ENCODE measurements around the gene PRKCZ. TPM values are rescaled to one million over a fixed set of nuclear protein-coding genes. Genes with fewer than 3 reads are reported as not detected.

Gene PRKCZ
- total and polyA plus RNA-seq, 9 of the 15 experiments (the other 6 are each of a cell fraction or from before 2014, with no cell fraction given): 0.07 to 3.1 (median 1.3) TPM

GRCh38 chr1:2100780-2101108 lies 50.5 kb downstream of the PRKCZ start:
- POLR2A ChIA-PET: no interaction called here
- BruUV-seq (replicated peaks): no TSS peak
- H3K27ac ChIP-seq (ENCODE audit: extremely low read depth, low read depth, low read length): no peak overlapping the region
- TF ChIP-seq NCOA2 (IDR thresholded peaks at IDR 0.05; ENCODE audit: partially characterized antibody in 2 of 2) (no peak), TBP (optimal IDR thresholded peaks at IDR 0.05; ENCODE audit: low read depth, low read length) (no peak), ZFPM2 (CRISPR knock-in tag; IDR thresholded peaks at IDR 0.05) (no peak), MCM3 (IDR thresholded peaks at IDR 0.05) (no peak), NFXL1 (CRISPR knock-in tag; IDR thresholded peaks at IDR 0.05) (no peak), BCOR (IDR thresholded peaks at IDR 0.05) (no peak), CSDE1 (IDR thresholded peaks at IDR 0.05) (no peak), RBM39 (optimal IDR thresholded peaks at IDR 0.05; ENCODE audit: low read depth, low read length) (no peak), ZNF609 (CRISPR knock-in tag; IDR thresholded peaks at IDR 0.05; ENCODE audit: borderline replicate concordance) (no peak), DEAF1 (CRISPR knock-in tag; IDR thresholded peaks at IDR 0.05) (no peak), ZNF707 (CRISPR knock-in tag; conservative IDR thresholded peaks at IDR 0.05) (no peak), TRIM25 (IDR thresholded peaks at IDR 0.05; ENCODE audit: borderline replicate concordance) (no peak), ZNF395 (CRISPR knock-in tag; IDR thresholded peaks at IDR 0.05) (no peak), KLF16 (IDR thresholded peaks at IDR 0.05) (no peak), ZNF589 (CRISPR knock-in tag; IDR thresholded peaks at IDR 0.05; ENCODE audit: low read depth) (no peak)

More at GRCh38 chr1:2100780-2101108, 50.5 kb downstream of the PRKCZ start:
- in situ Hi-C loops (cut with MboI) (no loop called here), intact Hi-C loops (cut with micrococcal nuclease) (no loop called here)
- no peaks in the 10 kb centered on the region for H3K9me1 ChIP-seq (ENCODE audit: control insufficient read depth, insufficient read depth, low read length)
- H3K36me3 ChIP-seq (ENCODE audit: control insufficient read depth, insufficient read depth, low read length): no peaks in the 10 kb centered on the region
- no peak overlapping the region for H3K4me3 ChIP-seq
- no peak for ATAC-seq
- DNase-seq (ENCODE audit: extremely low read depth in 1 of 4, low spot score in 3 of 4): no peak
- H4K20me1 ChIP-seq (replicated peaks; ENCODE audit: control insufficient read depth, insufficient read depth, low read length): peaks cover 6% of the 10 kb centered on the region
- no peak for FAIRE-seq
- H3K79me2 ChIP-seq (ENCODE audit: control insufficient read depth, insufficient read depth, low read length): no peaks in the 10 kb centered on the region
- no peak overlapping the region for H3K4me2 ChIP-seq (ENCODE audit: insufficient read depth, low read length)
- H3K27me3 ChIP-seq (ENCODE audit: control insufficient read depth in 2 of 2, insufficient read depth in 2 of 2, low read length in 2 of 2): peaks cover 53 to 89% of the 10 kb centered on the region in 2 experiments
- H3K9ac ChIP-seq (ENCODE audit: insufficient read depth in 1 of 2, low read depth in 2 of 2, low read length in 2 of 2): no peak overlapping the region
- no peak overlapping the region for H2AFZ ChIP-seq (ENCODE audit: low read depth, low read length)
- CTCF ChIA-PET (ENCODE audit: low intra/inter-chr PET ratio): no interaction called here
- WGBS (ENCODE audit: insufficient coverage, low coverage, missing lambda C conversion rate): 2% methylated on average over 4 of the region's 4 CpGs
- H3K9me3 ChIP-seq (replicated peaks; ENCODE audit: control insufficient read depth, insufficient read depth, low read depth, low read length): no peaks in the 10 kb centered on the region; the same call in 1 of the 2 replicates
- H3K4me1 ChIP-seq (replicated peaks in 1 of 2; ENCODE audit: control insufficient read depth in 2 of 2, insufficient read depth in 2 of 2, low read length in 2 of 2): peaks cover 0 to 14% of the 10 kb centered on the region in 2 experiments; a peak in 1 of 5 replicates
